ENCODE results near the gene NEGR1. TPM values are rescaled to one million over a fixed set of nuclear protein-coding genes. Genes with fewer than 3 reads are reported as not detected.

NEGR1 gene
- polyA plus RNA-seq, 4 donors: 0.27 to 5.4 (median 1.7) TPM; not detected in 1

DNA sequence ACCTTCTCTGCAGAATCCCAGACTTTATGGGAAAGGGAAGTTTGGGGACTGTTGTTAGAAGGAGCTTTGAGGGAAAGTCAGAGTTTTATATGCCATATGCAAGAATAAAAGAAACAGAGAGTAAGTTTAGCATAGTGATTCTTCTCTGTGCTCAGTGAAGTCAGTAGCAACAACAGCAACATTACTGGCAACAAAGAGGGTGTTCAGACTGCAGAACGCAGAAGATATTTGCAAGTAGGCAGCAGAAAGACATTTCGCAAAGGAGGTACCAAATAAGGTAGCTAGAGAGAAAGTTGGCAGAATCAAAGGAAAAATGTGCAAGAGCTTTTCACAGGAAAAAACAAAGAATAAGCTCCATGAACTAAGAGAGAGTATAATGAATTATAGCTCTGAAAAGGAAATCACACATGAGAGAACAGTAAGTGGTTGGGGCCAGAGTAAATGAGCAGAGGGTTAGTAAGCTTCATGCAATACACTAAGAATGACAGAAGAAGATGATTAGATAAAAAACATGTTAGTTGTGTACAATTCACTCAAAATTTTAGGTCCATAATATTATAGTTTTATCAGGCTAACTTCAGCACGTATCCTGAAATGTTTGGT, 98.1 kb downstream of the NEGR1 start:
- Histone ChIP-seq H3K4me1 (ENCODE audit: control insufficient read depth in 3 of 3, insufficient read depth in 2 of 3, low read depth in 1 of 3, low read length in 2 of 3) (no peaks in the 10 kb centered on the region), H3K27me3 (ENCODE audit: control insufficient read depth in 3 of 3, insufficient read depth in 3 of 3, low read length in 3 of 3) (no peaks in the 10 kb centered on the region), H3K9me3 (ENCODE audit: control insufficient read depth in 2 of 2, insufficient read depth in 1 of 2, low read depth in 1 of 2, low read length in 1 of 2) (no peaks in the 10 kb centered on the region), H3K36me3 (ENCODE audit: control insufficient read depth in 3 of 3, insufficient read depth in 2 of 3, low read depth in 1 of 3, low read length in 3 of 3) (no peaks in the 10 kb centered on the region), H3K4me3 (ENCODE audit: low read depth in 1 of 3, low read length in 3 of 3) (no peak overlapping the region), H3K27ac (ENCODE audit: low read depth in 1 of 3, low read length in 2 of 3) (no peak overlapping the region)
- 63 to 75% (median 74%) methylated on average over 3 of the region's 3 CpGs for WGBS, 3 donors
- no peak for FAIRE-seq
- DNase-seq: no peak

DNA sequence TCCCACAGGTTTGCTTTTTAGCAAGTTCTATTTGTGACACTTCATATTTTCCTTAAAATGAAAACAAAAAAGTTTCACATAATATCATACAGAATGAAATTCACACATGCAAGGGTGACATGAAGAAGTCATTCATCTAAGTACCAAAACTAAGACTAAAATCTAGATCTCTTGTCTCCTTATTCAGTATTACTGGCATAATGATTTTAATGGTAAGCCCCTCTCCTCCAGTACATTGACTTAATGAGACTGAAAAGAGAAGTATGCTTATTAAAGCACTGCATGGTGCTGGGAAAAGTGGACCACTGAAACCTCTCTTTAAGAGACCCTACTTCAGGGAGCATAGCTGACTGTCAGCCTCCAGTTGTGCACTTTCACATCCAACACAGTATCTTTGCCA, 99.5 kb downstream of the NEGR1 start:
- Histone ChIP-seq H3K27me3 (ENCODE audit: control insufficient read depth in 3 of 3, insufficient read depth in 3 of 3, low read length in 3 of 3) (no peaks in the 10 kb centered on the region), H3K27ac (ENCODE audit: low read depth in 1 of 3, low read length in 2 of 3) (no peak overlapping the region)
- FAIRE-seq: no peak

DNA sequence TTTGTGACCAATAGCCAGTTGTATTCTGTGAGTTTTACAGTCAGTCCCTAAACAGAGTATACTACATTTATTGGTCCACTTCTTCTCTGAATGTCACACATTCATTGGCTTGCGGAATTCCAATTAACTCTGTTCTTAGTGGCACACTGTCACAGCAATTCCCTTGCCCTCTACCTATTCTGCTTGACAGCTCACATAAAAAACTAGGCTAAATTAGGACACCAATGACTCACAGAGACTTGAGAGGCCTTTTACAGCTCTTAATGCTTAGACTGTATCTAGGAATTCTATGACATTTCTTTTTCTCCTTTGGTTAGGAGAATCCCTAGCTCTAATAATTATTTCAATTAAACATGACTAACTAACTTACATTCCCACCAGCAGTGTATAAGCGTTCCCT, 104.1 kb downstream of the NEGR1 start:
- FAIRE-seq: no peak
- H3K36me3 ChIP-seq (ENCODE audit: control insufficient read depth in 3 of 3, insufficient read depth in 2 of 3, low read depth in 1 of 3, low read length in 3 of 3): no peaks in the 10 kb centered on the region
- no peaks in the 10 kb centered on the region for H3K9me3 ChIP-seq (ENCODE audit: control insufficient read depth in 2 of 2, insufficient read depth in 1 of 2, low read depth in 1 of 2, low read length in 1 of 2)
- no peaks in the 10 kb centered on the region for H3K4me1 ChIP-seq (ENCODE audit: control insufficient read depth in 3 of 3, insufficient read depth in 2 of 3, low read depth in 1 of 3, low read length in 2 of 3)
- 93 to 95% (median 94%) methylated on average over 2 of the region's 2 CpGs for WGBS, 3 donors
- DNase-seq: no peak
- H3K4me3 ChIP-seq (ENCODE audit: low read depth in 1 of 3, low read length in 3 of 3): no peak overlapping the region
- no peaks in the 10 kb centered on the region for H3K27me3 ChIP-seq (ENCODE audit: control insufficient read depth in 3 of 3, insufficient read depth in 3 of 3, low read length in 3 of 3)
- H3K27ac ChIP-seq (ENCODE audit: low read depth in 1 of 3, low read length in 2 of 3): no peak overlapping the region

More for the DNA sequence above, 99.5 kb downstream of the NEGR1 start:
- no peak overlapping the region for H3K4me3 ChIP-seq (ENCODE audit: low read depth in 1 of 3, low read length in 3 of 3)
- no peaks in the 10 kb centered on the region for H3K36me3 ChIP-seq (ENCODE audit: control insufficient read depth in 3 of 3, insufficient read depth in 2 of 3, low read depth in 1 of 3, low read length in 3 of 3)
- DNase-seq: no peak
- no peaks in the 10 kb centered on the region for H3K4me1 ChIP-seq (ENCODE audit: control insufficient read depth in 3 of 3, insufficient read depth in 2 of 3, low read depth in 1 of 3, low read length in 2 of 3)
- no peaks in the 10 kb centered on the region for H3K9me3 ChIP-seq (ENCODE audit: control insufficient read depth in 2 of 2, insufficient read depth in 1 of 2, low read depth in 1 of 2, low read length in 1 of 2)

DNA sequence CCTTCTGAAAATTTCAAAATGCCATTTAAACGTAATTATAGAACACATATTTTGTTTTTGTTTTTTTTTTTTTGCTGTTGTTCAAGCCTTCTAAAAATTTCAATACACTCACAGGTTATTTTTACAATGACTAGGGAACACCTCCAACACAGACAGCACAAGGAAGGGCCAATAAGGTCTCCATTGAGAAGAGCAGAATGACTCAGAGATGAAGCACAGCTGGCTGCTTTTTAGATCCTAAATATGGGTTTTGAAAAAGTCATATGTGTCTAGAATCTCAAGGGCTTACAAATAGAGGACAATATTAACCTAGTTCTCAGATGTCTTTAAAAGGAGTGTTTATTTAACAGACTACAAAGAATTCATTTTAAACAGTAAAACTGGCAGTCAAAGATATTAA, 104.6 kb downstream of the NEGR1 start:
- H3K9me3 ChIP-seq (ENCODE audit: control insufficient read depth in 2 of 2, insufficient read depth in 1 of 2, low read depth in 1 of 2, low read length in 1 of 2): no peaks in the 10 kb centered on the region
- no peak for FAIRE-seq
- H3K27me3 ChIP-seq (ENCODE audit: control insufficient read depth in 3 of 3, insufficient read depth in 3 of 3, low read length in 3 of 3): no peaks in the 10 kb centered on the region
- H3K27ac ChIP-seq (ENCODE audit: low read depth in 1 of 3, low read length in 2 of 3): no peak overlapping the region
- H3K4me1 ChIP-seq (ENCODE audit: control insufficient read depth in 3 of 3, insufficient read depth in 2 of 3, low read depth in 1 of 3, low read length in 2 of 3): no peaks in the 10 kb centered on the region
- DNase-seq: no peak
- H3K4me3 ChIP-seq (ENCODE audit: low read depth in 1 of 3, low read length in 3 of 3): no peak overlapping the region
- no peaks in the 10 kb centered on the region for H3K36me3 ChIP-seq (ENCODE audit: control insufficient read depth in 3 of 3, insufficient read depth in 2 of 3, low read depth in 1 of 3, low read length in 3 of 3)
- WGBS, 3 donors: 35 to 87% (median 44%) methylated on average over 1 of the region's 1 CpG

DNA sequence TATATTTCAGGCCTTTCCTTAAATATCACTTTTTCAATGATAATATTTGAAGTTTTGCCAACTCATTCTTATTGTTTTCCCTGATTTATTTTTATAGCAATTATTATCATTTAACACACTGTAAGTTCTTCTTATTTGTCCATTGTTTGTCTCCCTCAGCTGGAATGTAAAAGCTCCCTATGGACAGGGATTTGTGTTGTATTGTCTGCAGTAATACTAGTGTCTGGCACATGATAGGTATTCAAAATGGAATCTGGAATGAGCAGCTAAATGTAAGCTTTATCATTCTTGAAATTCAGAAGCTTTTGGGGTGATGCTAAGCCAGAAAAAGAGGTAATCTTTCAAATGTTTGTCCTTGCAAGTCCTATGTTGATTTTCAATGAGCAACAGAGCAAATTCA, 112.1 kb downstream of the NEGR1 start:
- FAIRE-seq (no peak), DNase-seq (no peak)
- no peak overlapping the region for H3K27ac ChIP-seq (ENCODE audit: low read depth in 1 of 3, low read length in 2 of 3)

DNA sequence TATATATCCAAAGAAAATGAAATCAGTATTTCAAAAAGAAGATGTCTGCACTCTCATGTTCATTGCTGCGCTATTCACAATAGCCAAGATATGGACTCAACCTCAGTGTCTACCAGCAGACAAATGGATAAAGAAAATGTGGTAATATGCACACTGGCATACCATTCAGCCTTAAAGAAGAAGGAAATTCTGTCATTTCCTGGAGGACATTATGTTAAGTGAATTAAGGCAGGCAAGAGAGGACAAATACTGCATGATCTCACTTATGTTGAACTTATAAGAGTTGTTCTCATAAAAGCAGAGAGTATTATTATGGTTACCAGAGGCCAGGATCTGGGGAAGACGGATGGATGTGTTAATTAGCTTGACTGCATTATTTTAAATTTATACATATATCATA, 115.9 kb downstream of the NEGR1 start:
- DNase-seq (no peak), FAIRE-seq (no peak)
- H3K36me3 ChIP-seq (ENCODE audit: control insufficient read depth in 3 of 3, insufficient read depth in 2 of 3, low read depth in 1 of 3, low read length in 3 of 3): no peaks in the 10 kb centered on the region
- H3K4me3 ChIP-seq (ENCODE audit: low read depth in 1 of 3, low read length in 3 of 3): no peak overlapping the region
- H3K27me3 ChIP-seq (ENCODE audit: control insufficient read depth in 3 of 3, insufficient read depth in 3 of 3, low read length in 3 of 3): no peaks in the 10 kb centered on the region
- no peak overlapping the region for H3K27ac ChIP-seq (ENCODE audit: low read depth in 1 of 3, low read length in 2 of 3)
- H3K9me3 ChIP-seq (ENCODE audit: control insufficient read depth in 2 of 2, insufficient read depth in 1 of 2, low read depth in 1 of 2, low read length in 1 of 2): no peaks in the 10 kb centered on the region
- WGBS, 3 donors: 80 to 90% (median 88%) methylated on average over 2 of the region's 2 CpGs
- no peaks in the 10 kb centered on the region for H3K4me1 ChIP-seq (ENCODE audit: control insufficient read depth in 3 of 3, insufficient read depth in 2 of 3, low read depth in 1 of 3, low read length in 2 of 3)

More for the DNA sequence above, 112.1 kb downstream of the NEGR1 start:
- H3K27me3 ChIP-seq (ENCODE audit: control insufficient read depth in 3 of 3, insufficient read depth in 3 of 3, low read length in 3 of 3): no peaks in the 10 kb centered on the region
- H3K4me1 ChIP-seq (ENCODE audit: control insufficient read depth in 3 of 3, insufficient read depth in 2 of 3, low read depth in 1 of 3, low read length in 2 of 3): no peaks in the 10 kb centered on the region
- H3K36me3 ChIP-seq (ENCODE audit: control insufficient read depth in 3 of 3, insufficient read depth in 2 of 3, low read depth in 1 of 3, low read length in 3 of 3): no peaks in the 10 kb centered on the region
- H3K9me3 ChIP-seq (ENCODE audit: control insufficient read depth in 2 of 2, insufficient read depth in 1 of 2, low read depth in 1 of 2, low read length in 1 of 2): no peaks in the 10 kb centered on the region
- H3K4me3 ChIP-seq (ENCODE audit: low read depth in 1 of 3, low read length in 3 of 3): no peak overlapping the region

DNA sequence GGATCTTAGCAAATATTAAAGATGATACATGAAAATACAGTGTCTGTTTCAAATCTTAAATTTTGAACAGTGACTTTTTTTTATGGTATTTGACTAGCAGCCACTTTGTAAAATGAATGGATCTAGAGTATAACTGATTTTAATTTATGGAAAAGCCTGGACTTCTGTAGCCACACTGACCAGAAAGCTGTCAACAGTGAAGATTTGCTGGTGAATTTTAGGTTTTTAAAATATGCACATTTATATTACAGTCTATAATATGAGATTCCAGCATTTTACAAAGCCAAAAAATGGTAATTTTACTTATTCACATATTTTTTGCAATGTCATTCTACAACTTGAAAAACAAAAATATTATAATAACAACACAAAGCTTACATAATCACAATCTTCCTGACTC, 131.8 kb downstream of the NEGR1 start:
- Histone ChIP-seq H3K9me3 (ENCODE audit: control insufficient read depth in 2 of 2, insufficient read depth in 1 of 2, low read depth in 1 of 2, low read length in 1 of 2) (no peaks in the 10 kb centered on the region), H3K36me3 (ENCODE audit: control insufficient read depth in 3 of 3, insufficient read depth in 2 of 3, low read depth in 1 of 3, low read length in 3 of 3) (no peaks in the 10 kb centered on the region), H3K27ac (ENCODE audit: low read depth in 1 of 3, low read length in 2 of 3) (no peak overlapping the region), H3K27me3 (ENCODE audit: control insufficient read depth in 3 of 3, insufficient read depth in 3 of 3, low read length in 3 of 3) (no peaks in the 10 kb centered on the region), H3K4me3 (ENCODE audit: low read depth in 1 of 3, low read length in 3 of 3) (no peak overlapping the region), H3K4me1 (ENCODE audit: control insufficient read depth in 3 of 3, insufficient read depth in 2 of 3, low read depth in 1 of 3, low read length in 2 of 3) (no peaks in the 10 kb centered on the region)
- FAIRE-seq: no peak
- no peak for DNase-seq

DNA sequence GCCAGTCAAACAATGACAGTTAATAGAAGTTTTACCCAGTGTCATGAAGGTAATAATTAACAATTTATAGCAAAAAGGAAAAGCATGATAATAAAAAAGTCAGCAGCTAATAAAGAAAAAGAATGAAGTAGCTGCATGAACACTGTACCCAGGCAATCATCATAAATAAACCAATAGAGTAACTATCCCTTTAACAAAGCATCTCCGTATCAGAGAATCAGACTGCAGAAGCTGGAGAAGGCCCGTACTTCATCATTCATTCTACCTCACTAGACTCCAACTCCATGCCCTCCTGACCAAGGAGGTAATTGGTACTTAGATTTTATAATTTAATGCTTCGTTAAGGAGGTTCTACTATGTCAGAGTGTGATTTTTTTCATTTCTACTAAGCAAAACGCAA, 140.5 kb downstream of the NEGR1 start:
- Histone ChIP-seq H3K4me1 (ENCODE audit: control insufficient read depth in 3 of 3, insufficient read depth in 2 of 3, low read depth in 1 of 3, low read length in 2 of 3) (no peaks in the 10 kb centered on the region), H3K27me3 (ENCODE audit: control insufficient read depth in 3 of 3, insufficient read depth in 3 of 3, low read length in 3 of 3) (no peaks in the 10 kb centered on the region), H3K4me3 (ENCODE audit: low read depth in 1 of 3, low read length in 3 of 3) (no peak overlapping the region), H3K36me3 (ENCODE audit: control insufficient read depth in 3 of 3, insufficient read depth in 2 of 3, low read depth in 1 of 3, low read length in 3 of 3) (no peaks in the 10 kb centered on the region), H3K9me3 (ENCODE audit: control insufficient read depth in 2 of 2, insufficient read depth in 1 of 2, low read depth in 1 of 2, low read length in 1 of 2) (no peaks in the 10 kb centered on the region), H3K27ac (ENCODE audit: low read depth in 1 of 3, low read length in 2 of 3) (no peak overlapping the region)
- DNase-seq (no peak), FAIRE-seq (no peak)
- WGBS, 3 donors: 63 to 76% (median 67%) methylated on average over 4 of the region's 4 CpGs

DNA sequence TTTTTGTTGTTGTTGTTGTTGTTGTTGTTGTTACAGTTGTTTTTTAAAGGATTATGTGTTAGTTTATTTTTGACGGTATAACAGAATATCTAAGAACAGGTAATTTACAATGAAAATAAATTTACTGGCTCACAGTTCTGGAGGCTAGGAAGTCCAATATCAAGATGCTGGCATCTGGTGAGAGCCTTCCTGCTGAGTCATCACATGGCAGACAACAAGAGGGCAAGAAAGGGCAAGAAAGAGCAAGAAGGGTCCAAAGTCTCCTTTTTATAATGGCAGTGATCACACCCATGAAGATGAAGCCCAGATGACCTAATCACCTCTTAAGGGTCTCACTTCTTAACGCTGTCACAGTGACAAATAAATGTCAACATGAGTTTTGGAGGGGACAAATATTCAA, 142.1 kb downstream of the NEGR1 start:
- WGBS, 3 donors: 59 to 77% (median 71%) methylated on average over 2 of the region's 2 CpGs

More for the DNA sequence above, 142.1 kb downstream of the NEGR1 start:
- FAIRE-seq: no peak
- Histone ChIP-seq H3K9me3 (ENCODE audit: control insufficient read depth in 2 of 2, insufficient read depth in 1 of 2, low read depth in 1 of 2, low read length in 1 of 2) (peaks cover 0 to 2% of the 10 kb centered on the region in 2 donors), H3K27me3 (ENCODE audit: control insufficient read depth in 3 of 3, insufficient read depth in 3 of 3, low read length in 3 of 3) (no peaks in the 10 kb centered on the region), H3K27ac (ENCODE audit: low read depth in 1 of 3, low read length in 2 of 3) (no peak overlapping the region), H3K4me1 (ENCODE audit: control insufficient read depth in 3 of 3, insufficient read depth in 2 of 3, low read depth in 1 of 3, low read length in 2 of 3) (no peaks in the 10 kb centered on the region), H3K36me3 (ENCODE audit: control insufficient read depth in 3 of 3, insufficient read depth in 2 of 3, low read depth in 1 of 3, low read length in 3 of 3) (no peaks in the 10 kb centered on the region), H3K4me3 (ENCODE audit: low read depth in 1 of 3, low read length in 3 of 3) (no peak overlapping the region)
- DNase-seq: no peak

All from small intestine (tissue), 7 donors.